ENCODE data around the gene PFDN1.

The PFDN1 gene

DNA sequence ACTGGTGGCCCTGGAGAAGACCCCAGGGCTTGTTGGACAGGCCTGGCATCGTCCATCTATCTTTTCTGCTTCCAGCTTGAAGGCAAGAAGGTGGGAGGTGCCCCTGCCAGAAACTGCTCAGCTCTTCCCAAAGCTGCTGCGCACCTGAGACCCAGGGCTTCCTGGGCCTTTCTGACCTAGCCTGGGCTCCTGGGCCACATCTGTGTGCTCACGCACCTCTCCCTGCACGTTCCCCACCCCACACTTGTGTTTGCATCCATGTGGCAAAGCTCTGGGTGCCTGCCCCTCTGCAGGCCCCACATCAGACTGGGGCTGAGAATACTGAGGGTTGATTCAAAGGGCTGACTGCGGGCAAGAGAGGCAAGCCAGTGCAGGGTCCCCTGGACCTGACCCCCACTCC lies 63.4 kb downstream of the PFDN1 start:
- TF ChIP-seq EZH2 (IDR thresholded peaks at IDR 0.05; ENCODE audit: borderline replicate concordance, low read length), result no peak
- TF ChIP-seq, protein P1, sequence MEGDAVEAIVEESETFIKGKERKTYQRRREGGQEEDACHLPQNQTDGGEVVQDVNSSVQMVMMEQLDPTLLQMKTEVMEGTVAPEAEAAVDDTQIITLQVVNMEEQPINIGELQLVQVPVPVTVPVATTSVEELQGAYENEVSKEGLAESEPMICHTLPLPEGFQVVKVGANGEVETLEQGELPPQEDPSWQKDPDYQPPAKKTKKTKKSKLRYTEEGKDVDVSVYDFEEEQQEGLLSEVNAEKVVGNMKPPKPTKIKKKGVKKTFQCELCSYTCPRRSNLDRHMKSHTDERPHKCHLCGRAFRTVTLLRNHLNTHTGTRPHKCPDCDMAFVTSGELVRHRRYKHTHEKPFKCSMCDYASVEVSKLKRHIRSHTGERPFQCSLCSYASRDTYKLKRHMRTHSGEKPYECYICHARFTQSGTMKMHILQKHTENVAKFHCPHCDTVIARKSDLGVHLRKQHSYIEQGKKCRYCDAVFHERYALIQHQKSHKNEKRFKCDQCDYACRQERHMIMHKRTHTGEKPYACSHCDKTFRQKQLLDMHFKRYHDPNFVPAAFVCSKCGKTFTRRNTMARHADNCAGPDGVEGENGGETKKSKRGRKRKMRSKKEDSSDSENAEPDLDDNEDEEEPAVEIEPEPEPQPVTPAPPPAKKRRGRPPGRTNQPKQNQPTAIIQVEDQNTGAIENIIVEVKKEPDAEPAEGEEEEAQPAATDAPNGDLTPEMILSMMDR (IDR thresholded peaks at IDR 0.05; ENCODE audit: low read length), result no peak
- Histone ChIP-seq H3F3A (ENCODE audit: insufficient read depth, low read length) (no peaks in the 10 kb centered on the region), H3K9ac (ENCODE audit: low read length) (no peak overlapping the region), H2AFZ (ENCODE audit: low read length) (no peak overlapping the region), H3K4me3 (ENCODE audit: low read depth, low read length, poor library complexity, severe bottlenecking) (no peak overlapping the region), H3K4me1 (ENCODE audit: insufficient read depth, low read length, severe bottlenecking) (peaks cover 26% of the 10 kb centered on the region), H4K20me1 (ENCODE audit: insufficient read depth, low read length) (no peaks in the 10 kb centered on the region), H3K9me3 (ENCODE audit: low read length) (no peaks in the 10 kb centered on the region), H3K9me2 (ENCODE audit: low read depth, low read length) (no peaks in the 10 kb centered on the region), H3K4me2 (ENCODE audit: low read length) (no peak overlapping the region), H3K27me3 (ENCODE audit: insufficient read depth, low read length) (no peaks in the 10 kb centered on the region), H3K27ac (ENCODE audit: low read depth, low read length, poor library complexity, severe bottlenecking) (no peak overlapping the region), H3K36me3 (ENCODE audit: insufficient read depth, low read length) (no peaks in the 10 kb centered on the region), H3K79me2 (ENCODE audit: insufficient read depth, low read length) (no peaks in the 10 kb centered on the region)

DNA sequence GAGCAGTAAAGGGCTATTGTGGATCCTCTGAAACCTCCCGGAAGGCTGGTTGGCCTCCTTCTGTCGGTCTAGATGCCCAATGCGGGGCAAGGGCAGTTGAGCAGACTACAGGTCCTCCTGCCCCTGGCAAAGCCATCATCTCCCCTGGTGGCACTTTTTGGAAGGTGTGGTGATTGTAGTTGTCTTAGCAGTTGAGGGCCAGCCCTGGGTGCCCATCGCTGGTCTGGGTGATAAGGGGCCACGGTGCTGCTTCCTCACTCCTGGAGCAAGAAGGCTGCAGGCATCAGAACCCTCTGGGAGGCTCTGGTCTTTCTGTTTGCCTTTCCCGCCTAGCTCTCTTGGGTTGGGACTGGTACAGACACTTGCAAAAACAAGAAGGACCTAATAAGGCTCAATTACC lies 64.1 kb downstream of the PFDN1 start:
- peaks cover 19% of the 10 kb centered on the region for H3K4me1 ChIP-seq (ENCODE audit: insufficient read depth, low read length, severe bottlenecking)
- no peaks in the 10 kb centered on the region for H3K9me2 ChIP-seq (ENCODE audit: low read depth, low read length)
- H4K20me1 ChIP-seq (ENCODE audit: insufficient read depth, low read length), result no peaks in the 10 kb centered on the region
- H3K27me3 ChIP-seq (ENCODE audit: insufficient read depth, low read length), result no peaks in the 10 kb centered on the region
- no peak for TF ChIP-seq EZH2 (IDR thresholded peaks at IDR 0.05; ENCODE audit: borderline replicate concordance, low read length)
- TF ChIP-seq, protein P1 (IDR thresholded peaks at IDR 0.05; ENCODE audit: low read length), result no peak
- H3K4me2 ChIP-seq (ENCODE audit: low read length), result no peak overlapping the region
- no peak overlapping the region for H3K4me3 ChIP-seq (ENCODE audit: low read depth, low read length, poor library complexity, severe bottlenecking)
- H3K9ac ChIP-seq (ENCODE audit: low read length), result no peak overlapping the region
- H3K79me2 ChIP-seq (ENCODE audit: insufficient read depth, low read length), result no peaks in the 10 kb centered on the region
- H2AFZ ChIP-seq (ENCODE audit: low read length), result no peak overlapping the region
- no peaks in the 10 kb centered on the region for H3K36me3 ChIP-seq (ENCODE audit: insufficient read depth, low read length)
- H3F3A ChIP-seq (ENCODE audit: insufficient read depth, low read length), result no peaks in the 10 kb centered on the region
- H3K27ac ChIP-seq (ENCODE audit: low read depth, low read length, poor library complexity, severe bottlenecking), result no peak overlapping the region
- H3K9me3 ChIP-seq (ENCODE audit: low read length), result no peaks in the 10 kb centered on the region

DNA sequence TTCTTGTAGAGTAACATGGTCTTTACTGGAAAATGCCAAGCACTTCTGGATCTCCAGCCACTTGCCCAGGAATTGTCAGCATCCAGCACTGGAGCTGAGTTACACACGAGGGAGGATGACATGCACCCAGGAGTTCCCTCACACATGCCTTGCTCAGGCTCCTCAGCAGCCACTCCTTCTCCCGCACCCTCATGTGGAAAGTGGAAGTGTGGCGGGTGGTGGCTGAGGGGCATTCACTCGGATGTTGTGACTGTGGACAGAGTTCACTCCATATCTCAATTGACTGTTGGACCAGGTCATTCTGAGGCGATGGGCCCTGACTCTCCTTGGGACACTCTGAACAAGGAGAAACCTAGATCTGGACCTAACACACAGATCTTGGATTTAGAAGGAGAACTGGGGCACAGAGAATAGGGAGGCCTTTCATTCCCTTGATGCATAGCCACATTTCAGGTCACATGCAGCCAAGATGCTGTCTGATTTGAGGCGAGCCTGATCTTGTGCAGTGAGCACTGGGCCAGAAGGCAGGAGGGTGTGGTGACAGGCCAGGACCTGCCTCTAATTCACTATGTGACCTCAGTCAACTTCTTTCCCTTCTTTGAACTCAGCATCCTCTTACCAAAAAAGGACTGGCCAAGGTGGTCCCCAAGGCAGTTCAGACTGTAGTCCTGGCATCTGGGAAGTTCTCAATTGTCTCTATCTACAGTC lies 65.9 kb downstream of the PFDN1 start:
- no peak overlapping the region for H3K4me3 ChIP-seq (ENCODE audit: low read depth, low read length, poor library complexity, severe bottlenecking)
- H3K4me2 ChIP-seq (ENCODE audit: low read length), result no peak overlapping the region
- no peaks in the 10 kb centered on the region for H3K27me3 ChIP-seq (ENCODE audit: insufficient read depth, low read length)
- no peaks in the 10 kb centered on the region for H3F3A ChIP-seq (ENCODE audit: insufficient read depth, low read length)
- H4K20me1 ChIP-seq (ENCODE audit: insufficient read depth, low read length), result no peaks in the 10 kb centered on the region
- no peaks in the 10 kb centered on the region for H3K36me3 ChIP-seq (ENCODE audit: insufficient read depth, low read length)
- no peak overlapping the region for H2AFZ ChIP-seq (ENCODE audit: low read length)
- TF ChIP-seq, protein P1 (IDR thresholded peaks at IDR 0.05; ENCODE audit: low read length), result no peak
- TF ChIP-seq EZH2 (IDR thresholded peaks at IDR 0.05; ENCODE audit: borderline replicate concordance, low read length), result no peak
- peaks cover 17% of the 10 kb centered on the region for H3K4me1 ChIP-seq (ENCODE audit: insufficient read depth, low read length, severe bottlenecking)
- no peak overlapping the region for H3K9ac ChIP-seq (ENCODE audit: low read length)
- no peaks in the 10 kb centered on the region for H3K79me2 ChIP-seq (ENCODE audit: insufficient read depth, low read length)
- no peak overlapping the region for H3K27ac ChIP-seq (ENCODE audit: low read depth, low read length, poor library complexity, severe bottlenecking)
- H3K9me2 ChIP-seq (ENCODE audit: low read depth, low read length), result no peaks in the 10 kb centered on the region
- no peaks in the 10 kb centered on the region for H3K9me3 ChIP-seq (ENCODE audit: low read length)
